Prostate gland (tissue), 2 donors: ENCODE measurements around the gene TOP3B.

Experiments used
- CTCF ChIP-seq, 4 experiments: fragments of 200-600 bp in 2 of 4; fragments of 450-650 bp in 2 of 4; sonication (generic) in 2 of 4; IDR thresholded peaks; 1 replicate in 3 of 4; 2 replicates in 1 of 4; pipeline ENCODE4 v1.5.1; 2016 to 2019; ENCODE audit warnings: antibody characterized with exemption in 4 of 4, mild to moderate bottlenecking in 2 of 4, moderate library complexity in 2 of 4
- POLR2A ChIP-seq: fragments of 450-650 bp; IDR thresholded peaks from one replicate; pipeline ENCODE4 v1.6.1; 2016; ENCODE audit warnings: antibody characterized with exemption, mild to moderate bottlenecking
- POLR2AphosphoS5 ChIP-seq: sonication (generic); formaldehyde crosslinking; IDR thresholded peaks from one replicate; pipeline ENCODE4 v1.6.1; 2017; ENCODE audit warnings: antibody characterized with exemption

GRCh38 chr22:21928048-21928447 lies 54.5 kb downstream of the TOP3B start:
- TF ChIP-seq POLR2AphosphoS5, result no peak
- TF ChIP-seq CTCF (IDR thresholded peaks at IDR 0.05), result no peak
- TF ChIP-seq POLR2A, result no peak
